ENCODE measurements around the gene BTBD19.

GRCh38 chr1:44786841-44787426 is 21.4 kb upstream of the BTBD19 start:
- TF ChIP-seq NFIC (IDR thresholded peaks at IDR 0.05) (no peak), CEBPB (IDR thresholded peaks at IDR 0.05) (no peak), MAX (IDR thresholded peaks at IDR 0.05) (no peak), CREB1 (IDR thresholded peaks at IDR 0.05; ENCODE audit: low read depth) (no peak), REST (IDR thresholded peaks at IDR 0.05; ENCODE audit: low read depth) (no peak), TEAD4 (IDR thresholded peaks at IDR 0.05) (no peak), TAF1 (IDR thresholded peaks at IDR 0.05; ENCODE audit: low read depth) (no peak), ZBTB7A (IDR thresholded peaks at IDR 0.05; ENCODE audit: low read depth) (no peak), FOXM1 (IDR thresholded peaks at IDR 0.05; ENCODE audit: borderline replicate concordance, low read depth) (no peak), EGR1 (IDR thresholded peaks at IDR 0.05) (no peak), YY1 (IDR thresholded peaks at IDR 0.05; ENCODE audit: low read depth) (no peak), USF1 (IDR thresholded peaks at IDR 0.05) (no peak), EP300 (IDR thresholded peaks at IDR 0.05; ENCODE audit: borderline replicate concordance) (no peak), RAD21 (IDR thresholded peaks at IDR 0.05; ENCODE audit: low read depth) (no peak)
